HG02943 (cell line): ENCODE data around the gene UROS.

ENCODE experiments used
- ATAC-seq: cut with Tn5 transposase; IDR thresholded peaks from one replicate; pipeline ENCODE4 v1.9.1; 2021; ENCODE audit warnings: mild to moderate bottlenecking, low read depth, moderate library complexity; ENCODE audit not compliant: unreplicated experiment

The UROS gene

DNA sequence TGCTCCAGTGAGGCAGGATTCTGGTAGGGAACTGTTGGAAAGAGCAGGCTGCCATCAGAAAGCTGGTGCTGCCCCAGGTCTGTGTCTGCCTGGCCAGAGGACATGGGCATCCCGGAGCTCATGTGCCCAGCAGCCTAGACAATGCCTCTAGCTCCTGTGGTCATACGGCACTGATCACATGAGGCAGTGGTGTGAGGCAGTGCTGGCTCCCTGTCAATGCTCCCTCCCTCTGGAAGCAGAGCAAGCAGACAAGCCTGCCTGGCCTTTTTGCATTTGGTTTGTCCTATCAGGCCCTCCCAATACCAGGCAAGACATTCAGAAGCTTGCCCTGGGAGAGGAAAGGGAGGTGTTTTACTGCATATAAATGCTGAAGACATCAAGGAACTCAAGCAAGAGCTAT is 27.9 kb downstream of the UROS start:
- no peak for ATAC-seq

DNA sequence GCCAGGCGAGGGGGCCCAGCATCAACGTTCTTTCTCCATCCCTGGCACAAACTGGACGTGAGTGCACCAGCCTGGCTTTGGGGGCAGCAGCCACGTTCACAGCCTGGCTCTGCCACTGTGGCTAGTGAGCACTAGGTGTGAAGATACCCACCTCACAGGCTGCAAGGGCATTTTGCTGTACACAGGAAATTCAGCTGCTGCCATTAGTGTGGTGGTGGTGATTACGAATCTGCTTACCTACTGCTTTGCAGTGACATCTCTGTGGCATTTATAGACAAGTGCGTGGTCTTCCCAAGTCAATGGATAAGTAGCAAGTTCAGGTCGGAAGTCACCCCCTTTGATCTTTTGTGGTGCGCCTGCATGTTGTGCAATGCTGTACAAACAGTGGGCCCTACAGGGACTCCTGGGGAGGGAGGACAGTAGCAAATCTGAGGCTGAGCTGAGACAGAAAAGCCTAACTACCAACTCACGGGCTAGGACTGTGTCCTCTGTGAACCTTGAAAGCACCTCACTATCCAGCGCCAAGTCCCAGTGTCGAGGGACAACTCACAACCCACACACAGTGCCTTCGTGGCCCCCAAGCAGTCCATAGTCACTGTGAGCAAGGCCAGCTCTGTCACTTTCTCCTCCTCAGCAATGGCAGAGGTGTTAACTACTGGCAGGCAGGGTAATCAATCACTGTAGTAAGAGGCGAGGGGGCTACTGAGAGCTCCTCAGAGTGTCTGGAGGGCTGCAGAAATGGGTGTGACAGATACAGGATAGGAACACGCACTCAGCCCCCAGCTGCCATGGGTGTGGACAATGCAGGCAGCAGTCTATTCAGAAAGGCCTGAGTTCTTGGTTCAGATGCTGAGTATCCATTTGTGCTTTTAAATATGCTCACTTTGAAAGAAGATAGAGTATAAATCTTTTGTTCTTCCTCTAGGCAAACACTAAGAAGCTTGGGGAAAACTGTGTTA is 30.4 kb downstream of the UROS start:
- no peak for ATAC-seq

DNA sequence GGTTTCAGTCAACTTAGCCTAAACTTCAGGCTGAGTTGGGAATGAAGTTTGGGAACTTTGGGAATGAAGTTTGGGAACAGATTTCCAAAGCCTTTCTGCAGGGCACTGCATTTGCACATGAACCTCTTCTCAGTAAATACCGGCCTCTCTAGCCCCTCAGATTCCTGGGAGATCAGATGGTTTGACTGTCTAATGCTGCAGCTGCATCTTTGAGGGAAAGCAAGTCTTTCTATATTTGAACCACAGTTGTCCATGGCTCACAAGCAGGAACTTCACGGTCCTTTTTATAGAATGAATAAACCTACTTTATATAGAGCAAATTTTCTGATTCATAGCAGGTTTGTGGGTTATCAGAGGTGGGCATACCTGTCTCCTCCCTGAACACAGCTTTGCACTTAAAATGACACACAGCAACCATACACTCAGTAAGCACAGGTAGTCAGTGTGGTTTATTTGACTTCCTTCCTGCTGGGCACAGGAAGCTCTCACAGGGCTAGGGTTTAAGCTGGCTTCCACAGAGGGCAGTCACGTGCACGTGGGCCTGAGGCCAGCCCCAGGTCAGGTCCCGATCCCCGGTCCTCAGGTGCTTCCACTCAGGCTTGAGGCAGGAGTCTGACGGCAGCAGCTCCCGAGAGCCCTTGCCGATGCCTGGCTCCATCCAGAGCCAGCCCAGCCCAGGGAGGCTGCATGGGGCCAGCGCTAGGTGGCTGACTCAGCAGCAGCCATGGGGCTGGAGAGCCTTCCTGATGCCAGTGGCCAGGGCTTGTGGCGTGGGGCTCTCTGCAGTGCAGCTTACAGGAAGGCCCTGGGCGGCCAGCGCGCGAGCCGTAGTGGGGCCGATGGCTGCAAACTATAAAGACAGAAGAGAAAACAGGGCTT is 34.7 kb downstream of the UROS start:
- no peak for ATAC-seq

DNA sequence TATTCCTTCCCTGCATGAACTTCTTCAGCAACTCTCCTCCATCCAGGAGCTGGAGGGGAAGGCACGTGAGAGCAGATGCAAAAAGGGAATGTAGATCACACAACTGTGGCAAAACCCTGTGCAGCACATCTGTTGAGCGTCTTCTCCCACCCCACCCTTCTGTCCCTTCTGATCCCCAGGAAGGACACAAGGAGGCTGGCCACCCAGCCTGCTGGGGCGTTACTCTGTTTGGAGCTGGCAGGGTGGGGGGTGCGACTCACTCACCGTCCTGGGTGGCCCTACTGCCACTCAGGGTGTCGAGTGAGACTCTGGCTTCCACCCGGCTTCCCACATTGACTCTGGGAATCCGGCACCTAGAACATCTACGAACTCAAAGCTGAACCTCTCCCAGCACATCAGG is 37.3 kb downstream of the UROS start:
- ATAC-seq = no peak

DNA sequence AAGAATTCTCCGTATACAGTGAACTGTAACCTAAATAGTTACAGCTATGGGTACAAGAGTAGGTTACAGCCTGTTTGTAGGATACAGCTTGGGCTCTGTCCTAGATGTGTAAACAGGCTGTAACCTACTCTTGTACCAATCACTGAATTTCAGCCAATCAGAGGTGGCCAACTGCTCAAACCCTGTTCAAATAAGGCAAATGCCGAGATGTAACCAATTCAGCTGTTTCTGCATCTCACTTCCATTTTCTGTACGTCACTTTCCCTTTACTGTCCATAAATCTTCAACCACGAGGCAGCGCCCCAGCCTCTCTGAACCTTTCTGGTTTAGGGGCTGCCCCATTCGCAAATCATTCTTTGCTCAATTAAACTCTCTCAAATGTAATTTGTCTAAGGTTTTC is 39.1 kb downstream of the UROS start:
- ATAC-seq = peak; percentile 89

DNA sequence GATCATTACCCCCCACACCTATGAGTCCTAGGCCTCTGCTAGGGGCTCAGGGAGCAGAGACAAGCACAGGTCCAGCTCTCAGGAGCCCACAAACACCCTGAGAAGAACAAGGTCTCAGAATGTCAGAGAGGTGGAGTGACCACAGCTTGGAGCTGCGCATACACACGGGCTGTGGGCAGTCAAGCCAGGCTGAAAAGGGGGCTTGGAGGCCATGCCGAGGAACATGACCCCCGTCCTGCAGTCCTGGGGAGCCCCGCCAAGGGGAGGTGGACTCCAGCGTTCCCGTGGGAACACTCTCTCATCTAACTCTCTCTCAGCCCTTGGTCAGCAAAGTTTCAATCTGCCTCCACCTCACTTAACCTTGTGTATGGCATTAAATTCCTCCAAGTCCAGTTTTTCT is 39.6 kb downstream of the UROS start:
- no peak for ATAC-seq

DNA sequence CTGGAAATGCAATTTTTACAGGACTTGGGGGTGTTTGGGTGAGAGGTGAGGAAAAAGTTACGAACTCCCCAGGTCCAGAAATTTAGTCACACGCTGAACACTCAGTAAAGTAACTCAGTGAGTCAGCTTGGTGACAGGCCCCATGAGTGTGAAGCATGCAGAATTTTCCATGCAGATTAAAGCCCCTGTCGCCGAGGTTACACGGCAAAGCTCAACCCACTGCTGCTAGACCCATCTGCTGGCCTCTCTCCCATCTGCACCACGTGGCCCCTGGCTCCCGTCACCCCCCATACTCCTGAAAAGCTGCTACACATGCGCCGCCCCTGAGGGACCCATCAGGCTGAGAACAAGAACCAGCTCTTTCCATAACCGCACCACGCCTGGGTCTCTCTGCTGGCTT is 40.4 kb downstream of the UROS start:
- ATAC-seq = no peak

DNA sequence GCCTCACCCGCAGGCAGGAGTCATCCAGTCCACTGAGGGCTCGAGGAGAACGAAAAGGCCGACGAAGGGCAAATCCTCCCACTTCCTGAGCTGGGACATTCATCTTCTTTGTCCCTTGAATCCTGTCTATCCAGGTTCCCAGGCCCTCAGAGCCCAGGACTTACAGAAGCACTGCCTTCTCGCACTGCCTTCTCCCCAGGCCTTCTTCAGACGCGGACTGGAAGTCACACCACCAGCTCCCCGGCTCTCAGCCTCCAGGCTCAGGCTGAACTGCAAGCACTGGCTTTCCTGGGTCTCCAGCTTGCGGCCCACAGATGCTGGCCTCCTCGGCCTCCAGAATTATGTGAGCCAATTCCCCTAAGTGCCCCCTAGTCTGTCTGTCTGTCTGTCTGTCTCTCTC is 41.0 kb downstream of the UROS start:
- no peak for ATAC-seq

DNA sequence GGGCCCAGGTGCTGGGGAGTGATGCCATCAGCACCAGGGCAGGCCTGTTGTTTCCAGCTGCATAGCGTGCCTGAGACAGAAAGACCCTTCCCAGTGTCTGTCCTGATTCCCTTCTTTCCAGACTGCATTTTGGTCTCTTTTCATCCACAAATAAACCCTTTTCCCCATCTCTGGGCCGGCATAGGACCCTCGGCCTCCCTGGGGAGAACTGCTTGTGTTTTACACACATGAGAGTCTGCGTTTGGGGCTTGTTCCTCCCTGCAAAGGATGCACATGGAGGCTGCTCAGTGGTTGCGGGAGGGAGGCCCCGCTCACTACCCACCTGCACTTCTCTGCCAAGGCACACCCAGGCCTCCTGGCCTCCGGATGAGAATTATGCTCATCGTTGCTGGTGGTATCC is 41.7 kb downstream of the UROS start:
- ATAC-seq = no peak

DNA sequence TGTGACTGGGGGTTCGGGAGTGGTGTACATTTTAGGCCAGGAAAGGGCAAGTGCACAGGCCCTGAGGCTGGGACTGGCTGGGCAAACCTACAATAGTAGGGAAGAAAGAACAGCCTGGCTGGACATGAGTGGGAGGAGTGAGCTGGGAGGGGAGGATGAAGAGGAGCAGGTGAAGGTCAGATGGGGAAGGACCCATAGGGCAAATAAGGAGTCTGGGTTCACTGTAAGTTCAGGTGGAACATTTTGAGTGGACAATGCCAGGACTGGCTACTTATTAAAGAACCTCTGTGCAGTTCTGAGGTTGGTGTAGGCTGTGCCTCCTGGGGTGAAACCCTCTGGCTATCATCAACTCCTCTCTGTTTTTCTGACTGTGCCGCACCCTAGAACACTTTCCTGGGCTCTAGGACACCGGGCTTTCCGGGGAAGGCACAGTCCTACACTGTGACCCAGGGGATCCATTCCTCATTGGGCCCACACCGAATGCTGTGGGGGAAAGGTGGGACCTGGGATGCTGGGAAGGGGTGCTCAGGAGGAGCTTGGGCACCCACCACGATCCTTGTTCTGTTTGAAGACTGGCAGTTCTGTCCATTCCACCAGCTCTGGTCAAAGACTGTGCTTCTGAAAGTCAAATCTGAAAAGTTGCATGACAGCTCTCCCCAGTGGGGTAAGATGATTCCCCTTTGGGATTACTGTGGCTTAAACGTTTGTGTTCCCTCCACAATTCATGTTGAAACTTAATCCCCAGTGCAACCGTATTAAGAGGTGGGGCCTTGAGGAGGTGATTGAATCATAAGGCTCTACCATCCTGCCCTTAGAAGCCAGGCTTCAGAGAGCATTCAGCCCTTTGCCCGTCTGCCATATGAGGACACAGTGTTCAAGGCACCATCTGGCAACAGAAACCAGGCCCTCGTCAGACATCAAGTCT is 43.4 kb downstream of the UROS start:
- ATAC-seq = no peak

DNA sequence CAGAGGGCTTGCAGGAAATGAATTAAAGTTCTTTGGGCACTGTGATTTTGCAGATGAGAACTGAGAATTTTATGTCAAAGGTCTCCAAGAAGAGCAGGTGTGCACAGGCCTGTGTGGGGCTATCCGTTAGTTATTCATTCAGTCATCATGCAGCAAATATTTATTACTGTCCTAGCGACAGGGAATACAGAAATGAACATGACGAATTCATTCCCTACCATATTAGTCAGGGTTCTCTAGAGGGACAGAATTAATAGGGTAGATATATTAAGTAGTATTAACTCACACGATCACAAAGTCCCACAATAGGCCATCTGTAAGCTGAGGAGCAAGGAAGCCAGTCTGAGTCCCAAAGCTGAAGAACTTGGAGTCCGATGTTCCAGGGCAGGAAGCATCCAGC is 44.5 kb downstream of the UROS start:
- no peak for ATAC-seq

DNA sequence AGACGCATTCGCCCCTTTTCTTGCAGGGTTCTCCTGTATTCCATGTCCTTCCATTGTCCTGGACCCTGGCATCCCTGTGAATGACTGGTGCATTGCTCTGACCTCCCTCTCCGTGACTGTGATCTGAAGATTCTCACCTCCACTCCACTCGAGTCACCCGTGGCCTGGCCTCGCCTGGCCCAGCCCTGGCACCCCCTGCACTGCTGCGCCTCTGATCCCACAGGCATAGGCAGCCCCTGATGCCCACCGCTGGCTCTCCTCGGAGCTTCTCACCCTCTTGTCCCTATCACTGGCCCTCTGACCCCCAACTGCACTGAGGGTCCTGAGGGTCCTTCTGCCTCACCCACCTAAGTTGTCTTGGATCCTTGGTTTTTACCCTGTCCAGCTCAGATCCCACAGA is 45.3 kb downstream of the UROS start:
- ATAC-seq = no peak

DNA sequence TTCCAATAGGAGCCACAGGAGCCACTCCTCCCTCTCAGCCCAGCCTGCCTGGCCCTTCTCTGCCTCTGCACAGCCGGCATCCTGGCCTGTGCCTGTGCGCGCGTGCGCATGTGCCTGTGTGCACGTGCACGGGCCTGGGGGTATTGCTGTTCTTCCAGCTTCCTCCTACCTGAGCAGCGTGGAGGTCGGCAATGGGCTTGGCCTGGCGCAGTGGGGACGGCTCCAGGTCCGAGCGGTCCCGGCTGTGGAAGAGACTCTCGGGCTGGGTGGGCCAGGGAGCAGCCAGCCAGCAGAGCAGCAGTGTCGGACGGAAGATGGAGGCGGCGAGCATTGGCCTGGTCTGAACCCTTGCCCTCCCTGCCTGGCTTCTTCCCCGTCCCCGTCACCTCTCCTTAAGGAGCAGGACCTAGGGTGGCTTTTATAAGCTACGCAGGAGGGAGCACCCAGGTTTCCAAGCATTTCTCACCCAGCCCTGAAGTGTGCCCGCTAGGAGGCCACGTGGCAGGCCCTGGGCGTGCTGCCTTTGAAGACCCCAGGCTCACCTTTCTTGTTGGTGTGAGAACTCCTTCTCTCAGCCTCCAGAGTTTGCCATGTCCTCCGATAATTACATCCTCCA is 47.5 kb downstream of the UROS start, which contains the start of gene MMP21:
Gene MMP21, minus strand, starts transcription at position 331 of the 616 bp plus-strand sequence. Its CDS starts 0 bp downstream, at position 331.
- no peak for ATAC-seq

DNA sequence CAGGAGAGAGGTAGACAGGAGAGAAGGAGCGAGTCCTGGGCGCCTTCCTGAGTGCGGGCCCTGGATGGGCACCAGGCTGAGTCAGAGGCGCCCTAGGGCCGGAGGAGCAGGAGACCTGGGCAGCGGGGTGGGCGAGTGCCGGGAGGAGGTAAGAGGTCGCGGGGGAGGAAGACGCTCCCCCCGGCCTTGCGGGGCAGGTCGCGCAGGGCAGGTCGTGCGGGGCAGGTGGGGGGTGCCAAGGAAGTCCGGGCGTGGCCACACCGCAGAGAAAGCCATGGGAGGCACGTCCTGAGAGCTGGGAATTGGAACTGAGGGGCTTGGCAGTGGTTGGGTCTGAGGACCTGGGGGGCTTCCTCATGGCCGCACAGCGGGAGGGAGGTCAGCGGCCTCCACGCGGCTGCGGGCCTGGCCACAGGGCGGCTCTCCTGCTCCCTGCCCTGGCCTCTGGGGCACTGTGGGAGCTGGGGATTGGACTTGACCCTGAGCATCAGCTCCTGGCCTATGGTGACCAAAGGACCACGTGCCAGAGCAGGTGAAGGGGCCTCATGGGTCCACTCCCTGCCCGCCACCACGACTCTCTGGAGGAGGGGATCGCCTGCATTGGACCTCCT is 48.4 kb downstream of the UROS start:
- ATAC-seq = no peak

DNA sequence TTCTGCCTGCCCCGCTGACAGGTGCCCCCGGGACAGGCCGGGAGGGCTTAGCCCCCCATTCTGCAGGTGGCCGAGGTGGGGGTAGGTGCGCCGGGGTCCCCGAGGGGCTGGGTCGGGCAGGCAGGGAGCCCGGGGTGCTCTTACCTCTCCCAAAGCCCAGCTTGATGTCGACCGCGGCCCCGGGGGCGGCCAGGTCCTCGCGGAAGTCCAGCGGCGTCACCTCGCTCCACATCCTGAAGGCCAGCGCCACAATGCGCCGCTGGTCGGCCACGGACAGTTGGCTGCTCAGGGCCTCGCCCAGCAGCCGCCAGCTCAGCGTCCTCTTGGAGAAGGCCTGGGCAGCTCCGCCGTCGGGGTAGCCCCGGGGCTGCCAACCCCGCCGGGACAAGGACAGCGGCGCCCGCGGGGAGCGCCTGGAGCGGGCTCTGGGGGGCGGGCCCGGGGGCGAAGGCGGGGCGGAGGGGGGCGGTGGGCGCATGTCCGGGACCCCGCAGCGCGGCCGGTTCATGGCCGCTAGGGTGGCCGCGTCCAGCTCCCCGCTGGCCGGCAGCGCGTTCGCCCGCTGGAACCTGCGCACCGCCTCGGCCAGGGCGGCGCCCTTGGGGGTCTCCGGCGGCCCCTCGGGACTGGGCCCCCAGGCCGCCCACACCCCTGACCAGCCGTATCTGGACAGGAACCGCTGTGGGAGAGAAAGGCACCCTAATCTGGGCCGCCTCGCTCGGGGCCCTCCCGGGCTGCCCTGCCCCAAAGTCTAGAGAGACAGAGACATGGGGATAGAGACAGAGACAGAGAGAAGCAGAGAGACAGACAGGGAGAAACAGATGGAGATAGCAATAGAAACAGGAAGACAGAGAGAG is 49.1 kb downstream of the UROS start:
- ATAC-seq = no peak

DNA sequence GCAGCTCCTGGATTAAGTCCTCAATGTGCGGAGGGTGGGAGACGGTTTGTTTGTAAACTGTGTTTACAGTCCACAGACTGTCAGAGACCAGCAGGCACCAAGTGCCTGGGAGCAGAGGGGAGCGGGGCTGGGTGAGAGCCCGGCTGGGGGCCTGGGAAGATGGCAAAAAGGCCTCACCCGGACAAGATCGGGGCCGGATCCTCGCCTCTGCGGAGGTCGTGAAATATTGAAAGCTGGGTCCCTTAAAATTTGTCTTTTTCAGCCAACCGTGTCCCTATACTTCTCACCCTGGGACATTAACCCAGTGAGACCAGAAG is 50.2 kb downstream of the UROS start:
- ATAC-seq = no peak

DNA sequence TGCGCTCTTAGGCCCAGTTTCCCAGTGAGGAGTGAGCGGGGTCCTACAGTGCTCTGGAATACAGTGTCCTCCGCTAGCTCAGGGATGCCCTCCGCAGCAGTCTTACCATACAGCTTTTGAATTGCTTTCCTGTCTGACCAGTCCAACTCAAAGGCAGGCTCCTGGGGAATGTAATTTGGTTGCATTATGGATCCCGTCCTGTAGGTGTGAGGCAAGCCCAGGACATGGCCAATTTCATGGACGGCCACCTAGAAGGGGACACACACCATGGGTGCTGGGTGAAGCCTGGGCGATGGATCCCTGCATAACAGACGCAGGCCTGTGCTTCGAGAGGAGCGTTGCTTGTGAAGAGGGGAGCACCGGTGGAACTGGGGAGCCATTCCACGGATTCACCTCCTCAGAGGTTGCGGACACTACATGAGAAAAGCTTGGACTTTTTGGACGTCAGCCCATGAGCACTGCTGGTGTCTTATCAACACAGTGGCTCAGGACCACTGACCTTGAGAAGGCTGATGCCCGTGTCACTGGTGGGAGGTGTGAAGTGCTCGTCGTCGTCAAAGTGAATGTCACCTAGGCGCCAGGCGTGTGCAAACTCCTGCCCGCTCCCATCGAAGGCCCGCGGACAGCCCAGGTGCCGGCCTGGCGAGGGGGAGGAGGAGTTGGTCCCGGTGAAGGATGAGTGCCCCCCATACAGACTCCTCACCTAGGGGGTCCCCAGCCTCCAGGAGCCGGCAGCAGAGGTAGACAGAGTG is 50.8 kb downstream of the UROS start:
- ATAC-seq = no peak

DNA sequence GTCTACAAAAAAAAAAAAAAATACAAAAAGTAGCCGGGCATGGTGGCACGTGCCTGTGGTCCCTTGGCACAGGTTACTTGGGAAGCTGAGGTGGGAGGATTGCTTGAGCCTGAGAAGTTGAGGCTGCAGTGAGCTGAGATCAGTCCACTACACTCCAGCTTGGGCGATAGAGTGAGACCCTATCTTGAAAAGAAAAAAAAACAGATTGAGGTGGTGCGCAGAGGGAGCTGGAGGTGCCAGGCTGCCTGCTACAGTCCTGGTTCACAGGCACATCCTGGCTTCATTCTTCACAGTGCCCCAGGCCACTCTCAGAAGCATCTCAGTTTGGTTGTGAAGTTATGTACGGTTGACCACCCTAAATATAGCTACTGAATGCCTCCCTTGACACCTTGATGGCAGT is 52.2 kb downstream of the UROS start:
- no peak for ATAC-seq
